Stimulated activated memory B cell treated with anti-CD40 and anti-IgM and Interleukin-4, amounts not matched to agents 10 μg/mL and 1 μg/mL and 100 μg/mL, for 72 hours (primary cell): ENCODE measurements around the gene COX5A.

Source experiments
- ATAC-seq: fragments of 150-1000 bp; cut with Tn5 transposase; 2 replicates; pipeline ENCODE4 v1.10.0; 2021
- H3K27ac Mint-ChIP-seq: one replicate; pipeline ENCODE4 v1.8.0; 2022; ENCODE audit warnings: mild to moderate bottlenecking, mixed read lengths
- H3K27me3 Mint-ChIP-seq: one replicate; pipeline ENCODE4 v1.8.0; 2022; ENCODE audit warnings: mixed read lengths
- H3K36me3 Mint-ChIP-seq: one replicate; pipeline ENCODE4 v1.8.0; 2022; ENCODE audit warnings: mixed read lengths
- H3K4me1 Mint-ChIP-seq: one replicate; pipeline ENCODE4 v1.8.0; 2022; ENCODE audit warnings: mixed read lengths
- H3K4me3 Mint-ChIP-seq: one replicate; pipeline ENCODE4 v1.8.0; 2022; ENCODE audit warnings: mild to moderate bottlenecking, moderate library complexity, mixed read lengths
- H3K9me3 Mint-ChIP-seq: one replicate; pipeline ENCODE4 v1.8.0; 2022; ENCODE audit warnings: mixed read lengths

COX5A gene

GRCh38 chr15:74937590-74938371, at the start of gene COX5A:
TSS of gene COX5A (minus strand) at chr15:74938073. CDS start at chr15:74938014, 59 bp downstream.
- peaks cover 28% of the 10 kb centered on the region for H3K4me1 Mint-ChIP-seq
- peak; percentile 98 for ATAC-seq
- no peaks in the 10 kb centered on the region for H3K27me3 Mint-ChIP-seq

DNA sequence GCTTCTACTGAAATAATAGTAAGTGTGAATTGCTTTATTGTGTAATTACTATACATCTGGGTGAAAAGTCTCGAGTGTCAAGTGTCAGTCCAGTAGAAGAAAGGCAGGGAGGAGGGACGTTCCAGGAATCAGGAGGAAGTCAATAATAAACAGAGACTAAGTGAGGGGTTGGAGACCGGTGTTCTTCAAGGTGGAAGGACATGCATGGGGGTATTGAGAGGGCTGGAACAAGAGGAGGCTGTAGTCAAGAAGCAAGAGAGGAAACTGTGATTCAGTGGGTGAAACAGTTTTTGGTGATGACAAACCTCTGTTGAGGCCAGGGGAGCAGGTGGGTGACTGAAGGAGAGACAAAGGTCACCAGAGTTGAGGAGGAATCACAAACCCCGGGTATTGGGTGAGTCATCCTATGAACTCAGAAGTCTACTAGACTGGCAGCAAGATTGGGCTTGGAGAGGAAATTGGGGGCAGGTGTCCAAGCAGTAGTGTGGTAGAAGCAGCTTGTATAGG, 45.9 kb upstream of the COX5A start:
- H3K36me3 Mint-ChIP-seq: no peaks in the 10 kb centered on the region
- no peaks in the 10 kb centered on the region for H3K9me3 Mint-ChIP-seq
- peaks cover 7% of the 10 kb centered on the region for H3K4me1 Mint-ChIP-seq
- no peak overlapping the region for H3K27ac Mint-ChIP-seq
- peak; percentile 85 for ATAC-seq
- H3K4me3 Mint-ChIP-seq: no peak overlapping the region
- peaks cover 55% of the 10 kb centered on the region for H3K27me3 Mint-ChIP-seq

More at GRCh38 chr15:74937590-74938371, at the start of gene COX5A:
- H3K36me3 Mint-ChIP-seq: peaks cover 5% of the 10 kb centered on the region
- peak within 1 kb of the TSS; percentile 88 for H3K27ac Mint-ChIP-seq
- H3K4me3 Mint-ChIP-seq: peak within 1 kb of the TSS; percentile 88
- no peaks in the 10 kb centered on the region for H3K9me3 Mint-ChIP-seq

DNA sequence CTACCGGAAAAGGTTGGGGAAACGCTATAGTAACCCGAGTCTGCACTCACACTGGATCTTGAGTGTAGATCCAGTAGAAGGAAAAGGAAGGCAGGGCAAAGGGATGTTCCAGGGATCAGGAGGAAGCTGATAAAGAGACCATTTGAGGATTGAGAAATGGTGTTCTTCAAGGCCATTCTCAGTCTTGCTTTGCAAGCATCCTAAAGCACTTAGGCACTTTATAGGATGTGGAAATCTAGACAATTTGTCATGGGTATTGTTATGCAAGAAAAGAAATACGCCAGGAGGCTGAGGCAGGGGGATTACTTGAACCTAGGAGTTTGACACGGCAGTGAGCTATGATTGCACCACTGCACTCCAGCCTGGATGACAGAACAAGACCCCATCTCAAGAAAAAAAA, 44.3 kb upstream of the COX5A start:
- Mint-ChIP-seq H3K4me1 (peaks cover 7% of the 10 kb centered on the region), H3K9me3 (no peaks in the 10 kb centered on the region), H3K27me3 (peaks cover 59% of the 10 kb centered on the region), H3K36me3 (no peaks in the 10 kb centered on the region), H3K27ac (no peak overlapping the region), H3K4me3 (no peak overlapping the region)
- no peak for ATAC-seq

DNA sequence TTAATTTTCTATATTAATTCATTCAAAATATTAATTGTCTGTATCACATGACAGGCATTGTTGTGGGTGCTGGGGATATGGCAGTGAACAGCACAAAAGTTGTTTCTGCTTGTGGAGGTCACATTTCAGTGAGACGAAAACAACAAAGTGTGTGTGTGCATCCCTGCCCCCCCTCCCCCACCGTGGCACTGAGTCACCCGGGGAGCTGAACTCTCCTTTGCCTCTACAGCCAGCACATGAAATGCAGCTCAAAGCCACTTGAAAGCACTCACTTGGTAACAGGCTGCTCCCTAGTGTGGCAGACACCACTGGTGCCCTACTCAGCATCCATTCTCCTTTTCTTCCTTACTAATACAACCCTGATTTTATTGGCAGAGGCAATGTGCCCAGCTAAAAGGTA, 40.6 kb upstream of the COX5A start:
- no peak for ATAC-seq
- H3K4me1 Mint-ChIP-seq: peaks cover 1% of the 10 kb centered on the region
- peaks cover 38% of the 10 kb centered on the region for H3K27me3 Mint-ChIP-seq
- no peaks in the 10 kb centered on the region for H3K9me3 Mint-ChIP-seq
- H3K36me3 Mint-ChIP-seq: no peaks in the 10 kb centered on the region
- H3K4me3 Mint-ChIP-seq: no peak overlapping the region
- H3K27ac Mint-ChIP-seq: no peak overlapping the region

DNA sequence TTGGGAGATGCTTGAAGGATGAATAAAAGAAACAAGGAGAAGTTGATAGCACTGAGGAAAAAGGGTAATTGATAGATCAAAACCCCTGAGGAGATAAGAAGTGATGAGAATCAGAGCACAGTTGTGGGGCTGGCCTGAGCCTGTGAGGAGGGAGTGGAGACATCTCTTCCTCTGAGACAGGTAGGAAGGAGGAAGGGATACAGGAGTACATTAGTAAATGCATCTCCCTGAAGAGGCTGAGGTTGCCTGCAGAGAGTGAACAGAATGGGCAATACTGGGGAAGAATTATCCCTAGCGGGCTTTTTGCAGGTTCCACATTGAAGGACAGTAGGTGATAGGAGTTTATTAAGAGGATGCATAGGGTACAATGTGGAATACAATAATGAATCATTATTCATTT, 40.2 kb upstream of the COX5A start:
- Mint-ChIP-seq H3K9me3 (no peaks in the 10 kb centered on the region), H3K27ac (no peak overlapping the region), H3K4me1 (no peaks in the 10 kb centered on the region), H3K27me3 (peaks cover 38% of the 10 kb centered on the region), H3K36me3 (no peaks in the 10 kb centered on the region), H3K4me3 (no peak overlapping the region)
- no peak for ATAC-seq

- peaks cover 42% of the 10 kb centered on the region for H3K27me3 Mint-ChIP-seq
These were observed 39.7 kb upstream of the COX5A start for GRCh38 chr15:74977599-74977998.

DNA sequence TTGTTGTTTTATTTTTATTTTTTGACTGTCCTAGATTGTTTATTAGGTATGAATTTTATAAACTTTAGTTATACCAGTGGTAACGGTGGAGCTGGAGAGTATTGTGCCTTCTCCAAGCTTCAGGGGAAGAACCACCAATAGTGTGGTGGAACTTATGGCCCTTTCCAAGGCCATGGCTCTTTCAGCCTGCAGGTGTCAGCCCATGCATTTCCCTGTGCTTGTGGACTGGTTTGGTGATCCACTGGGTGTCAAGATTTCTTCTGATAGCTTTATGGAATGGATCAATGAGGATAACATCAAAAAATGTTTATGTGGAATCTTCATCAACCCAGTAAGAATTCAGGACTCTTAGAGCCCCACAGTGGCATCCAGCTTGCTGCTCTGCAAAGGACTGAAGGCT, 38.3 kb upstream of the COX5A start:
- H3K4me3 Mint-ChIP-seq: no peak overlapping the region
- peaks cover 42% of the 10 kb centered on the region for H3K27me3 Mint-ChIP-seq
- no peak for ATAC-seq
- no peak overlapping the region for H3K27ac Mint-ChIP-seq
- no peaks in the 10 kb centered on the region for H3K4me1 Mint-ChIP-seq
- H3K9me3 Mint-ChIP-seq: no peaks in the 10 kb centered on the region
- H3K36me3 Mint-ChIP-seq: no peaks in the 10 kb centered on the region

More at GRCh38 chr15:74977599-74977998, 39.7 kb upstream of the COX5A start:
- Mint-ChIP-seq H3K9me3 (no peaks in the 10 kb centered on the region), H3K27ac (no peak overlapping the region), H3K4me1 (no peaks in the 10 kb centered on the region), H3K4me3 (no peak overlapping the region), H3K36me3 (no peaks in the 10 kb centered on the region)
- no peak for ATAC-seq

GRCh38 chr15:74967670-74968069, 29.8 kb upstream of the COX5A start:
- H3K27ac Mint-ChIP-seq: no peak overlapping the region
- H3K27me3 Mint-ChIP-seq: peaks cover 11% of the 10 kb centered on the region
- no peak overlapping the region for H3K4me3 Mint-ChIP-seq
- no peak for ATAC-seq
- H3K36me3 Mint-ChIP-seq: no peaks in the 10 kb centered on the region
- H3K4me1 Mint-ChIP-seq: no peaks in the 10 kb centered on the region
- no peaks in the 10 kb centered on the region for H3K9me3 Mint-ChIP-seq

GRCh38 chr15:74964794-74965193, 26.9 kb upstream of the COX5A start:
- Mint-ChIP-seq H3K4me3 (no peak overlapping the region), H3K27ac (no peak overlapping the region), H3K36me3 (no peaks in the 10 kb centered on the region), H3K27me3 (peaks cover 34% of the 10 kb centered on the region), H3K4me1 (no peaks in the 10 kb centered on the region), H3K9me3 (no peaks in the 10 kb centered on the region)
- ATAC-seq: no peak

DNA sequence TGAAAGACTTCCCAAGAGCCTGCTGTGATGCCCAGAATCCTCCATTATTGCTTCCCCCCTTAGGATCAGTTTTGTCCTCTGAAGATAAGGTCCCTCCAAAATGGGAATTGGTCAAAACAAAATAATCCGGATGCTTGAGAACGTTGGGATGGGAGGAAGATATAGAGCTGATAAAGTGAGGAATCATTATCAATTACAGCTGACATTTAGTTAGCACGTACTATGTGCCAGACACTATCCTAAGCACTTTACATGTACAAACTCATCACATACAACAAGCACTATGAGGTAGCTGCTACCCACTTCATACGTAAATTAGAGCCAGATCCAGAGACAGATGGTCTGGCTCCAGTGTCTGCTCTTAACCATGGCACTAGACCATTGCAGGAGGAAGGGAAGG, 25.3 kb upstream of the COX5A start:
- H3K4me1 Mint-ChIP-seq: peaks cover 16% of the 10 kb centered on the region
- peaks cover 50% of the 10 kb centered on the region for H3K27me3 Mint-ChIP-seq
- no peaks in the 10 kb centered on the region for H3K36me3 Mint-ChIP-seq
- no peak for ATAC-seq
- no peaks in the 10 kb centered on the region for H3K9me3 Mint-ChIP-seq
- H3K27ac Mint-ChIP-seq: no peak overlapping the region
- H3K4me3 Mint-ChIP-seq: no peak overlapping the region

GRCh38 chr15:74962671-74963070, 24.8 kb upstream of the COX5A start:
- H3K4me3 Mint-ChIP-seq: no peak overlapping the region
- no peaks in the 10 kb centered on the region for H3K36me3 Mint-ChIP-seq
- ATAC-seq: no peak
- H3K9me3 Mint-ChIP-seq: no peaks in the 10 kb centered on the region
- peaks cover 55% of the 10 kb centered on the region for H3K27me3 Mint-ChIP-seq
- no peak overlapping the region for H3K27ac Mint-ChIP-seq
- H3K4me1 Mint-ChIP-seq: peaks cover 21% of the 10 kb centered on the region

GRCh38 chr15:74962219-74962618, 24.3 kb upstream of the COX5A start:
- no peaks in the 10 kb centered on the region for H3K9me3 Mint-ChIP-seq
- no peak overlapping the region for H3K4me3 Mint-ChIP-seq
- no peak overlapping the region for H3K27ac Mint-ChIP-seq
- H3K36me3 Mint-ChIP-seq: no peaks in the 10 kb centered on the region
- H3K4me1 Mint-ChIP-seq: peaks cover 26% of the 10 kb centered on the region
- ATAC-seq: no peak
- H3K27me3 Mint-ChIP-seq: peaks cover 60% of the 10 kb centered on the region

DNA sequence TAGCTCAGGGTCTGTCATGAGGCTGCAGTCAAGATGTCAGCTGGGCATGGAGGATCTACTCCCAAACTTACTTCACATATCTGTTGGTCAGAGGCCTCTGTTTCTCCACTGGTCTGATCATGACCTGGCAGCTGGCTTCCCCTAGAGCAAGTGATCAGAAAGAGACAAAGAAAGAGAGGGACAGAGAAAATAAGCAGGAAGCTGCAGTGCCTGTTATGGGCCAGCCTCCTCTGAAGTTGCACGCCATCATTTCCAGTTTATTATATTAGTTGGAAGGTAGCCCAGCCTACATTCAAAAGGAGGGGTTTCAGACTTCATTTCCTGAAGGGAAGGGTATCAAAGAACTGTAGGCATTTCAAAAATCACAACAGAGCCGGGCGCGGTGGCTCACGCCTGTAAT, 23.7 kb upstream of the COX5A start:
- Mint-ChIP-seq H3K36me3 (no peaks in the 10 kb centered on the region), H3K27me3 (peaks cover 63% of the 10 kb centered on the region), H3K27ac (no peak overlapping the region), H3K9me3 (no peaks in the 10 kb centered on the region), H3K4me1 (peaks cover 26% of the 10 kb centered on the region), H3K4me3 (no peak overlapping the region)
- ATAC-seq: no peak

DNA sequence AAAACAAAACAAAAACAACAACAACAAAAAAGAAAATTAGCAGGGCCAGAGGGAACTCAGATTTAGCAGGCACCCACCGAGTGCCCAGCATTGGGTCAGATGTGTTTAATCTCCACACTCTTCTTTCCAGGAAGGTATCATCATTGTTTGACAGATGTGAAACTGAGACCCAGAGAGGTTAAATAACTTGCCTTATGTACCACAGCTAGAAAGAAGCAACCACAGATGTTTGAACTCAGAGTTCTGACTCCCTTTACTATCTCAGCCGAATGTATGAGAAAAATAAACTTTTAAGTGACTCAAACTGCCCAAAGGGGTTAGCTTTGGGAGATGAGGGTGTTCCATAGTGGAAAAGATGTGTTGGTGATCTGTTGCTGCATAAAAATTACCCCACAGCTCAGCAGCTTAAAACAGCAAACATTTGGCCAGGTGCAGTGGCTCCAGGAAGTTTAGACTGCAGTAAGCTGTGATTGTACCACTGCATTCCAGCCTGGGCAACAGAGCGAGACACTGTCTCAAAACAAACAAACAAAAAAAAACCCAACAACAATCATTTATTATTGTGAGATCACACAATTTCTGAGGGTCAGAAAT, 23.2 kb upstream of the COX5A start:
- Mint-ChIP-seq H3K4me3 (no peak overlapping the region), H3K27me3 (peaks cover 63% of the 10 kb centered on the region), H3K4me1 (peaks cover 26% of the 10 kb centered on the region), H3K27ac (no peak overlapping the region), H3K36me3 (no peaks in the 10 kb centered on the region), H3K9me3 (no peaks in the 10 kb centered on the region)
- no peak for ATAC-seq

GRCh38 chr15:74960286-74960685, 22.4 kb upstream of the COX5A start:
- no peak for ATAC-seq
- Mint-ChIP-seq H3K27ac (no peak overlapping the region), H3K27me3 (peaks cover 68% of the 10 kb centered on the region), H3K36me3 (no peaks in the 10 kb centered on the region), H3K4me1 (peaks cover 33% of the 10 kb centered on the region), H3K4me3 (no peak overlapping the region), H3K9me3 (no peaks in the 10 kb centered on the region)

- no peak for ATAC-seq
- no peaks in the 10 kb centered on the region for H3K36me3 Mint-ChIP-seq
- H3K9me3 Mint-ChIP-seq: no peaks in the 10 kb centered on the region
- no peak overlapping the region for H3K27ac Mint-ChIP-seq
- no peak overlapping the region for H3K4me3 Mint-ChIP-seq
- H3K27me3 Mint-ChIP-seq: peaks cover 75% of the 10 kb centered on the region
- H3K4me1 Mint-ChIP-seq: peaks cover 39% of the 10 kb centered on the region
These were observed 21.7 kb upstream of the COX5A start for GRCh38 chr15:74959586-74959939.
